CD4-positive, alpha-beta T cell treated with Interleukin-15 for 1 hour (primary cell): ENCODE data around the gene HMOX2.

Experiments used
- DNase-seq: peaks from one replicate; pipeline ENCODE4 v3.0.0-alpha.2; 2020

HMOX2 gene

GRCh38 chr16:4525634-4526277, 49.6 kb downstream of the HMOX2 start:
- DNase-seq = no peak

GRCh38 chr16:4529085-4530060, 53.2 kb downstream of the HMOX2 start:
- no peak for DNase-seq

- DNase-seq = no peak
These were observed 55.6 kb downstream of the HMOX2 start for GRCh38 chr16:4531811-4532210.

DNA sequence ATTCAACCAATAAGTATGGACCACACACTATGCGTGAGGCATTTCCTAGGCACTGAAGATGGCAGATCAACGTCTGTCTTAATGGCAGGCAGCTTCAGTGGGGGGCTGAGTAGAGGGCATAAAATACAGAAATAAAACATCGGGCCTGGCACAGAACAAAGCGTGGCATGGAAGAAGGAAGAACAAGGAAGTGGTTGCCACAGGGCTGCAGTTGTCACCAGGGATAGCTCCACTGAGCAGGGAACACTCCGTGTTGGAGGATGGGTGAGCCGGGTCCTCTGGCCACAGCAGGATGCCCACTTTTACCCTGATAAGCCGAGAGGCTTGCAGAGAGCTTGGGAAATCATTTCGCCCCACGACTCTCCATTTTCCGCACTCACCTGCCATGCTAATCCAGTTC, 56.0 kb downstream of the HMOX2 start:
- DNase-seq = no peak

GRCh38 chr16:4533490-4533889, 57.3 kb downstream of the HMOX2 start:
- DNase-seq = no peak

GRCh38 chr16:4534151-4534790, 58.1 kb downstream of the HMOX2 start:
- DNase-seq = peak; percentile 60

DNA sequence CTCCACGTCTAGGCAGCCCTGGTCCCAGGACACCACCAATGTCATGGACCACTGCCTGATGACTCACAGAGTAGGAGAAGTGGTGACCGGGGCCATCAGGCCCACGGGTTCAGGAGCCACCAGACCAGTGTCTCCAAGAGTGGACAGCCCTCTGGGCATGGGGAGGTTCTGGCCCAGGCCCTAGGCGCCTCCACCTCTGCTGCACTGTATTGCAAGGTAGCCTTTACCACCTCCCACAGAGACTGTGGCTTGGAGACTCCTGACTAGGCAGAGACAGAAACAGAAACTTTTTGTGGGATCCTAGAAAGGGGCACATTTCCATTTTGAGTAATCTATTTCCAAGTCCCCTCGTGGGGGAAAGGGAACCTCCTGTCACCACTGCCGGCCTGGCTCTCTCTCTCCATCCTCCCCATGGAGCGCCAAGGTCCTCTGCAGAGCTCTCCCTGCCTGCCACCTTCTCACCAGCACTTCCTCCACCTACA, 59.5 kb downstream of the HMOX2 start:
- DNase-seq = no peak

DNA sequence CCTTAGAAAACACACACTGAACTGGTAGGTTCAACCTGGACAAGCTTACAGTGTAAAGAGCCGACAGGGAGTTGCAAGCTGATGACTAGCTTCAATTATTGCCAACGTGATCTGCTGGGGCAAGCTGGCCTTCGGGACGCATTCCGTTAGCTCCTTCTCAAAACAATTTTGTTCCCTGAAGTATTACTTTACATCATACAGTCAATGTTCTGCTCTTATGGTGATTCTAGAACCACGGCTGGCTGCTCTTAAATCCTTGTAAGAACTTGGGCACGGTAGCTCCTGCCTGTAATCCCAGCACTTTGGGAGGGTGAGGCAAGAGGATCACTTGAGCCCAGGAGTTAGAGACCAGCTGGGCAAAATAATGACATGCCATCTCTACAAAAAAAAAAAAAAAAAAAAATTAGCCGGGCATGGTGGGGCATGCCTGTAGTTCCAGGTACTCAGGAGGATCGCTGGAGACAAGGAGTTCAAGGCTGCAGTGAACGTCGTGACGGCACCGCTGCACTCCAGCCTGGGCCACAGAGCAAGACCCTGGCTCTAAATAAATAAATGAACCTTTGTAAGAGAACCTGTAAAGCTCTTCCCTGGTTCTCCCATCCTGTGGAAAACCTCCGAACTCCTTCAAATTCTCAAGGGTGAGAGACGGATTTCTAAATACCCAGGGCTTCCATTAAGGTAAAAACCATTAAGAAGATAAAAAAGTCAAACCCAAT, 60.4 kb downstream of the HMOX2 start:
- DNase-seq = no peak

GRCh38 chr16:4537376-4538343, 61.5 kb downstream of the HMOX2 start:
- no peak for DNase-seq

GRCh38 chr16:4538350-4539235, 62.4 kb downstream of the HMOX2 start, which contains the start of gene CDIP1:
CDIP1 (minus strand) TSS chr16:4538773; CDS start chr16:4514130, 24,643 bp downstream.
- DNase-seq = peak; percentile 96

- DNase-seq = no peak
These were observed 63.6 kb downstream of the HMOX2 start for GRCh38 chr16:4539716-4540284.

DNA sequence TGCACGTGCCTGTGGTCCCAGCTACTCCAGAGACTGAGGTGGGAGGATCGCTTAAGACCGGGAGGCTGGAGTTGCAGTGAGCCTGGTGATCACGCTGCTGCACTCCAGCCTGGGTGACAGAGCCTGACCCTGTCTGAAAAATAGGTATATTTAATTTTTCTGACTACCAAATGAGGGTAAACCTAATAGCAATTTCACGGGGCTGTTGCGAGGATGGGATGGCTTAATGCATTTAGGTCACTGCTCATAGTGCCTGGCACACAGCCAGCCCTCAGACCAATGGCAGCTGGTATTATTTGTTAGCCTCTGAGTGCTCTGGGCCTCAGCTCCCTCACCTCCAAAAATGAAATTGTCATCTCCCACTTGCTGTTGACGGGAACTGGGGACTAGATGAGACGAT, 68.3 kb downstream of the HMOX2 start:
- DNase-seq = no peak

- DNase-seq = no peak
These were observed 71.9 kb downstream of the HMOX2 start for GRCh38 chr16:4548124-4548523.

GRCh38 chr16:4550591-4550990, 74.4 kb downstream of the HMOX2 start:
- no peak for DNase-seq

DNA sequence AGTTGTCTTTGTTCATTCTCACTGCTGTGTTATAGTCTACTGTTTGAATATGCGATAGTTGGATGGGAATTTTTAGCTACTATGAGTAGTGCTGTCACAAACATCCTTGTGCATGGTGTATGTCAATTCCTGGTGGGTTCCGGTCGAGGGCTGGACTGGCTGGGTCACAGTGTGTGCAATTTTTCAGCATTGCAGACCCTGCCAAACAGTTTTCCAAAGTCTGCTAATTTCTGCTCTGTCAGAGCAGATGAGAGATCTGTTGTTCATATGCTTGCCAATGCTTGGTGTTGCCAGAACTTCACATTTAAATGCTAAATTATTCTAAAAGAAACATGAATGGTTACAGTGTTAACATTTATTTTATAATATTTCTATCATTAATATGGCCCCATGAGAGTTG, 76.3 kb downstream of the HMOX2 start:
- no peak for DNase-seq

DNA sequence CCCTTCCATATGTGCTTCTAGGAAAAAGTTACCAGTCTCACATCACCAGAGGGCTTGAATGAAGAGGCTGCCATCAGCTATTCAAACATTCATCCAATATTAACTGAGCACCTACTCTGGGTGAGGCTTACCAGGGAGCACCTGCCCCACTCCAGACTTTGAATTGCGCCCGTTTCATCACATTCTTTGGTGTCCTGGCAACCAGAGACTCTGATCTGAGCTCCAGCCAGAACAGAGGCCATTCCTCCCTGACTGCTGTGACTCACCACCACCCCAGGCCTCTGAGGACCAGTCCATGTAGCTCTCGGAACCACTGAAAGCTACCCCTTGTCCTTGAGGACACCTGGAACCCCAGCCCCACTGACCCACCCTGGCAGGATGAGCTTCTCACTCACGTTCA, 79.9 kb downstream of the HMOX2 start, which contains the start of gene C16orf96:
Gene C16orf96 (plus strand): TSS at position 229 of the 400 bp plus-strand sequence. CDS start 150 bp downstream, at position 379.
- DNase-seq = no peak

- no peak for DNase-seq
These were observed 80.4 kb downstream of the HMOX2 start for GRCh38 chr16:4556580-4556979.

- DNase-seq = no peak
These were observed 81.8 kb downstream of the HMOX2 start for GRCh38 chr16:4557973-4558372.
